GM18861 (cell line): ENCODE measurements around the gene KIAA1958.
A peak's percentile ranks its signal among the peaks of the same experiment; 100 is the strongest.

Experiments used
- ATAC-seq: cut with Tn5 transposase; IDR thresholded peaks from one replicate; pipeline ENCODE4 v1.9.1; 2021; ENCODE audit not compliant: unreplicated experiment

KIAA1958 gene

DNA sequence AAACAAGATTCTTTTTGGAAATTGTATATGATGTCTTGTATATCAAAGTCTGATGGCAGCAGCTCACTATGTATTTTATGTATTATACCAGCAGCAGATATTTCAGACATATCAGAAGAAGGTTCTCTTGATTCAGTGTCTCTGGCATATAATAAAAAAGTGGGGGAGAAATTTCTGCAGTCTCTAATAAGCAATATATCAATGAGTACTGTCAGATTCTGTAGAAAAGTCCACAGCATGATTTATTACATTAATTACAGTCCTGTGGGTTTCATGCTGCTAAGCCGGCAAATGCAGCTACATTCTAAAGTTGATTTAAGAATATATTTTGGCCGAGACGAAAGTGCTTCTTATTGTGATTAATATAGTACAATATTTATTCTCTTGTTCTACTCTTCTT is 113.1 kb downstream of the KIAA1958 start:
- no peak for ATAC-seq

GRCh38 chr9:112601636-112602035 is 115.0 kb downstream of the KIAA1958 start:
- no peak for ATAC-seq

DNA sequence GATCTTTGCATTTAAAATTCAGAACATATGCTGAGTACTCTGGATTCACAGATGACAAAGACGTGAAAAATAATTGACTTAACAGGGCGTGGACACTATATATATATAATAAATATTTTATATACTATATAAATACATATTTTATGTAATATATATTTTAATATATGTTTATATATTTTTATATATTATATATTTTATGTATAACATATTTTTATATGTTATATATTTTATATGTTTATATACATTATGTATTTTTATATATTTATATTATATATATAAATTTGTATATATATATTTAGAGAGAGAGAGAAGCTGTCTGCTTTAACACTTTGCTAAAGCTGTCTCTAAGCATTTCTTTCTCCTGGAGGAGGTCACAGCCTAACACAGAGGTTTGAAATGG is 118.2 kb downstream of the KIAA1958 start:
- ATAC-seq = no peak

DNA sequence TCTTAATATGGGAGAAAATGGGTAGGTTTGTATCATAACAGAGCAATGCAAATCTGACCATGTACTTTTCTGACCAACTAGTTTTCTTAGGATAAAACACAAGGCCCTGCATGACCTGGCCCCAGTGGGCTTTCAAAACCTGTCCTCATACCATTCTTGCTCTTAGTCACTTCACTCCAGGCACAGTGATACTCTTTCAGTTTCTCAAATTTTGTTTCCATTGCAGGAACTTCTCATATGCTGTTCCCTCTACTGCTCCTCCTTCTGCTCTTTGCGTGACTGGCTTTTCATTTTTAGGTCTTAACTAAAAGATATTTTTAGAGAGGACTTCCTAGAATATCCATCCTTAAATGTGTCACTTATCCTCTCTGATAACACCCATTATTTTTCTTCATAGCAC is 118.9 kb downstream of the KIAA1958 start:
- peak; percentile 92 for ATAC-seq

DNA sequence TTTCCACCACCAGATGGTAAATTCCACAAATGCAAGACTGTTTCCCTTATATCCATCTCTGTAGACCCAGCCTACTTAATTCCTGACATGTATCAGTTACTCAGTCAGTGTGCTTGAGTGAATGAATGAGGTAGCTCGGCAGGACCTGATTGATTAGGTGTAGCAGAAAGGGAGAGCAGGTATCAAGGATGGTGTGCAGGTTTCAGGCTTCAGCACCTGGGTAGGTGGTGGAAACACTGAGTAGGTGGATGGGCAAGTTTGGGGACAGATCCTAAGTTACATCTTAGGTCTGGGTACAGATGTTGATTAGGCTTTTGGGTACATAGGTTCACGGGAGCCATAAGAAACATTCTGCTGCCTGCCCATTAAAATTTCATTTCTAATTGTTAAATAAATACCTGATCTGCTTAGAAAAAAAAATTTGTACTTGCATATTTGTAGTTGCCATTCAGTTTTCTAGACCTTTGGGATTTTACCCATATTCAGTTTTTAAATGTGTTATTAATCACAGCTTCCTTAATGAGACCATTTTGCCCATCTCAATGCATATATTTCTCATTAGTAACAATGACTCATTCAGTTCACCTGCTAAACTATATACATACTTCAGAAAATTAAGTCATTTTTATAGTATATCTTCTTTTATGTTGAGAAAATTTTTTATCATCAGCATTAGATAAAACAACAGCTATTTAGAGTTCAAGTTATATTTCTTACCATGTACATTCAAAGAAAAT is 119.5 kb downstream of the KIAA1958 start:
- no peak for ATAC-seq

DNA sequence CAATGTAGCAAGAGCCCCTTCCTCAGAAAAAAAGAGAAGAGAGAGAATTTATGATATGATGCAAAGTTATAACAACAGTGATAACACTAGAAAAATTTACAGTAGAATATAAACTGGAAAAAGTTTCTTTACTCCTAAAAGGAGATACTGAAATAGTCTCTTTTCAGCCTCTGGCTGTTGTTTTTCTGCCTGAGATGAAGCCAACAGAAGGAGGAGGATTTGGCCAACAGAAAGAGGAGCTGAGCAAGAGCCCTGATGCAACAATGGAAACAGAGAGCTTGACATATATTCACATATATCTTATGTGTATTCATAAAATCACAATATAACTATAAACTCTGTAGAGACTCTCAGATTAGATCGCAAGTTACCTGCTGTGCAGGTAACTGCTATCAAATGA is 122.2 kb downstream of the KIAA1958 start:
- ATAC-seq = no peak

DNA sequence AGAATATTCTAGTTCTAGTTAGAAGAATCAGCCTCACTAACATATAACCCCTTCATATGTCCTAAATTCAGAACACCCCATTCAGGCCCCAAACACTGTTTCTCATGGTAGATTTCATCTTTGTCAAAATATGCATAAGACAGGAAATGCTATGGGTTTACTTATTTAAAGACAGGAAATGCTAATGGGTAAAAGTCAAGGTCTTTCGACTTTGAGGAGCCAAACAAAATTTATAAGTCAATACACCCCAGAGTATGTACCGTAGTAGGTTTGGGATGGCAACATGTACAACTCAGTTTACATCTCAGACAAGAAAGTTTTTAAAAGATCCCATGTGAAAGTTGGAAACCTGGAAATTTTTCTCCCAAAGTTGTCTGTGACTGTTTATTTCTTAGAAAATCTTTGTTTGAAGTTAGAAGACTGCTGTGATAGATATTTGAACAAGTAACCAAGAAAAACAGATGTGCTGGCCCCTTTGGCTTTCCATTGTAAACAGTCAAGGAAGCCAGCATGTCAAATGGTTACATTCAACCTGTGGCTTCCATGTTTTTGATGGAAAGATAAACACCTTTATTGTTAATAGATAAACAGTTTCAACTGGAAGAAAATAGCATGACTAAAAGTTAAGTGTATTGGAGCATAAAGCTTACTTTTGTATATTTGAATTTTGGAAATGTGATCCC is 129.1 kb downstream of the KIAA1958 start:
- ATAC-seq = no peak

GRCh38 chr9:112617371-112617770 is 130.7 kb downstream of the KIAA1958 start:
- ATAC-seq = no peak

DNA sequence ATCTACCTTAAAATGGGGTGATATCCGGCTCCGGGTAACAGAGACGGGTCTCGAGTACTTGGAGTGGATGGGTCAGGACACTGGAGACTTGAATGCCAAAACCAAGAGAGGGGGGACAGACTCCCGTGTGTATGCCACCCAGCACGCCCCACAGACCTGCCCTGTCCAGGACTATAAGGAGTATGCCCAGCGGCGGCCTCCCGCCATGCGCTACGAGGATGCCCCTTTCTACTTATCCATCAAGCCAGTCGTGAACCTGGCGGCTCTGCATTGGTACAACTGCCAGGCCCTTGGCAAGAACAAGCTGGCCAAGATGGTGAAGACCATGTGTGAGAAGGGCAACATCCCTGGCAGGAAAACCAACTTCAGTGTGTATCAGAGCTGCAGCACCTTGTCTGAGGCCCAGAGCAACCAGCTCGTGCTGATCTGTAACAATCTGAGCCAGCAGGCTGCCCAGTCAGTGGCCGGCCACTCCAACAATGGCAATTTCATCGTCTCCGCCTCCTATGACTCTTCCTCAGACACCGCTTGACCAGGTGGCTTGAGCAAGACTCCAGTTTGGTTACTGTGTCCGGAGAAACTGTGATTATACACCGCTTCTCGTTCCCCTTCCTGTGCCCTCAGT is 131.9 kb downstream of the KIAA1958 start:
- no peak for ATAC-seq

DNA sequence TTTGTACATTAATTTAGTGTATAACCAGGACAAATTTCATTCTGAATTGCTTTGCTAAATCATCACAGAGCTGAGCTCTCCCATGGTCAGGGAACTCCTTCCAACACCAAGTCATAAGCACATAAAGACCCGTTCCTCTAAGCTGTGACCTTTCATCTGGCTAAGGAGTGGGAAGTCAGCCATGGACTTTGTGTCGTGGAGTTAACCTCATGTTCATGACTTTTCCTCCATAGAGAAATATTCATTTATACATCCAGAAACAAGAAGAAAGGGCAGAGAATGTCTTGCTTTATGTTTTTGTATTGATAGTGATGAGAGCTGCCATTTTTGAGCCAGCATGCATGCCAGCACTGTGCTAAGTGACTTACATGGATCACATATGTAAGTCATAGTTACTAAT is 133.8 kb downstream of the KIAA1958 start:
- ATAC-seq = no peak

GRCh38 chr9:112621018-112621655 is 134.5 kb downstream of the KIAA1958 start:
- no peak for ATAC-seq

GRCh38 chr9:112623198-112623597 is 136.6 kb downstream of the KIAA1958 start:
- no peak for ATAC-seq

DNA sequence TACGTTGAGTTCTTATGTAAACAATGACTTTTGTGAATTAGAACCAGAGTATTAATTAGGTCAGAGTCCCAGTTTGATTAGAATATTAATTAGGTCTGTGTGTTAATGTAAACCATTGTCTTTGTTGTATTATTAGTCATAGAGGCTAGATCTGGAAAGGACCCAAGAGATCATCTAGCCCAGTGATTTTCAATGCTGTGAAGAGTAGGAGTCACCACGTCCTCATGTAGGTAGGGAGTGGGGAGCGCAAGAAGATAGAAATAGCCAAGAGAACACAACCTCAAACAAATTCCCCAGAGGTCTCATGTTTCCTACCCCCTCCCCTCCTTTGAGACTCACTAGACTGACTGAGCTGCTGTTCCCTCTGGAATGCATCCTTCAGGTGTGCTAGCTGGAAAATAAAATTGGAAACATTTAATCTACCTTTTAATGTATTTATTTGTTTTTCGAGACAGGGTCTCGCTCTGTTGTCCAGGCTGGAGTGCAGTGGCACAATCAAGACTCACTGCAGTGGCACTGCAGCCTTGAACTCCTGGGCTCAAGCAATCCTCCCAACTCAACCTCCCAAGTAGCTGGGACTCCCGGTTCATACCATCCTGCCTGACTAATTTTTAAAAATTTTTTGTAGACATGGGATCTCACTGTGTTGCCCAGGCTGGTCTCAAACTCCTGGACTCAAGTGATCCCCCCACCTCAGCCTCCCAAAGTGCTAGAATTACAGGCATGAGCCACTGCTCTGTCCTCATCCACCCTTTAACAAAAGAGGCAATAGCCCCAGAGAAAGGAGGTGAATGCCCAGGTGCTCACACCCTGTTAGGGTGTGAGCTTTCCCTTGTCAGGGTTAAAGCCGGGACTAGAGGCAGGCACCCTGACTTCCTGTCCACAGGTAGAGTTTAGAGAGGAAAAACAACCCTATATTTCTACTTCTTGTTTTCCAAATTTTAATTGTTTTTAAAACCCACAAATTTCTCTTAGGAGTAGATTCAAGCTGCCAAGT is 138.4 kb downstream of the KIAA1958 start:
- ATAC-seq = no peak

DNA sequence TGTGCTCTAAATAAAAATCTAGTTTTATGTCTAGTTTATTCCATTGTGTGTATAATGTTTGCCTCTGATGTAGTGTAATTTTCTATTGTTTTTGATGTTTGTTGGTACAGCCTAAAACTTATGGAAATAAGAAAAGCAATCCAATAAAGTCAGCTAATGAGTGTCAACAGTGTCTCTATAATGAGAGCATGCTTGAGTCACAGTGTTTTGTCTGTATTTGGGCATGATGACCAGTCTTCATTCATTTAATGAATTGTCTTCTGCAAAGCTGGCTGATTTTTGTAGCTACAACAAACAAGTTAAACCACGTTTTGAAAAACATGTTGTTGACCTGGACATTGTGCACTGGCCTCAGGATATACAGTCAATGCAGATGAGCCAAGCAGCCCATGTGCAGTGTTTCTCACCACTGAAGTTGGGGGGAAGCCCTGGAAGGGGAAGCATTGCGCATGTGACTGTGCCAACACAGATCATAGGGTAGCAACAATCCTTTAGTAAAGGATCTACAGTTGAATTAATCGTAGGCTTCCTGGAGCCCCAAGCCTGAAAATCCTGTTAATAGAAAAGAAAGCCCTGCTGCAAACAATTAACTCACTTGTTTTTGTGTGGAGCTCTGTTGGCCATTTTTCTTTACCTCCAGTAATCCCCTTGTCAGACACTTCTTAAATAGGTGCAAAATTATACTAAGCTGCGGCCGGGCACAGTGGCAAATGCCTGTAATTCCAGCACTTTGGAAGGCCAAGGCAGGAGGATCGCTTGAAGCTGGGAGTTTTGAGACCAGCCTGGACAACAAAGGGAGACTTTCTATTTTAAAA is 143.3 kb downstream of the KIAA1958 start:
- ATAC-seq = no peak

DNA sequence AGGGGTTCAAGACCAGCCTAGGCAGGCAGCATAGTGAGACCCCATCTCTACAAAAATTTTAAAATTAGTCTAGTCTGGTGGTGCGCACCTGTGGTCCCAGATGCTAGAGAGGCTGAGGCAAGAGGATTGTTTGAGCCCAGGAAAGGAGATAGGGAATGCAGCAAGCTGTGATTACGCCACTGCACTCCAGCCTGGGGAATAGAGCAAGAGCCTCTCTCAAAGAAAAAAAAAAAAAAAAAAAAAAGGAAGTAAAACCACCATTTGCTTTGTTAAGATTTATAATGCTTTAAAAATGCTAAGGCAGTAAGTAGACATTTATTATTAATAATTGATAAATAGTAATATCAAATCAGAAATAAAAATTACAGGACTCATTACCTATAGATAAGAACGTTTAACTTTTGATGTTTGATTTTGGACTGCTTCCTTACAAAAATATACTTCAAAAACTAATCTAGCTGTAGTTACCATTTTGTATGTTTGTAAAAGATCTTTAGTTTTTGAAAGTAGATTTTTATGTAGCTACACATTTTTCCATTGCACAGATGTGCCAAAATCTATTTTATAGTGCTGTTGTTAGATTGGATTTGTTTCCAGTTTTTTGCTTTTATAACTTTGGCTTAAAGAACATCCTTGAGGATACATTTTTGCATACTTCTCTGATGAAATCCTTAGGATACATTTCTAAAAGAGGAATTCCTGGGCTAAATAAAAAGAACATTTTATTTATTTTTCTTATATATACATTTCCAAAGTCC is 144.9 kb downstream of the KIAA1958 start:
- no peak for ATAC-seq

GRCh38 chr9:112640311-112640710 is 153.7 kb downstream of the KIAA1958 start:
- ATAC-seq = no peak

DNA sequence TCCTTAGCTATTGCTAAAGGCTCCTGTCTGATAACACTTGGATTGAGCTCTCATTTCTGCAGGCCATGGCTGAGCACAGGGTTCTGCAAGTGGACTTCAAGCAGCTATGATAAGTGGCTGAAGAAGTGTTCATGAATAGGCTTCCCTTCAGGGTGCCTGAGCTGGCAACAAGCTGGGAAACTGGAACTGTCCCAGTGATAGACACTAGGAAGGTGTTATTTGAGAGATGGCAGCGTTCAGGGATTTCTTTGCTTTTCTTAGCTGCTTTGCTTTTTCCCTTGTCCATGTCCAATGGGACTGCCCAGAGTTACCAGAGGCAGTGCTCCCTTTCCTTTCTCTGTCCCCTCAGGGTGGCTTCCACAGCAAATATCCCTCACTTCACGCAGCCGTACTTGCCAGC is 155.5 kb downstream of the KIAA1958 start:
- ATAC-seq = no peak

DNA sequence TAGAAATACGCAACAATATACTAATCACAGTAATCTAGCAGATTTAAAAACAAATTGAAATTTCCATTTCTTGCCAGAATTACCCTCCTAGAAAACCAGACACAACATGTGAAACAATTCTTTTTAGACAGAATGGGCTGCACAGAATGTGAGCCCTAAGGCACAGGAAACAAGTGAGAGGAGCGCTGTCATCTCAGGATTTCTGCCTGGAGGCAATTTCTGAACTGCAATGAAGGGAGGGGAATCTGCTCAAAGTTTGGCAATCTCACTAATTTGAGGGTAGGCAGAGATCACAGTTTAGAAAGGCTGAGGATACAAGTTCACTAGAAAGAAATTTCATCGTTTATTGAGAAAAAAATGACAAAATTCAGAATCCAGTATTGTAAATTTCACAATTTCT is 161.0 kb downstream of the KIAA1958 start:
- no peak for ATAC-seq

DNA sequence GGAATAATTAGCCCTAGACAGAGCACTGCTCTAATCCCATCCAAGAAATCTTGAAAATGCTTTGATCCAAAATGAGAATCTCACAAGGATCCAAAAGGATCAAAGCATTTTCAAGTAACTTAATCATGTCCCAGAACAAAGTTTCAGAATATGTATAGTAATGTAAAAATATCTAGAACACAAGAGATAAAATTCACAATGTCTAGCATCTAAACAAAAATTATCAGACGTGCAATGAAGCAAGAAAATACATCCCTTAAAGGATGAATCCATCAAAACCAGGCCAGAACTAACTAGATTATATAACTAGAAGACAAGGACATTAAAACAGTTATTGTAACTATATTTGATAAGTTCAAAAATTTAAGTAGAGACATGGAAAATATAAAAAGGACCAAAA is 162.0 kb downstream of the KIAA1958 start:
- ATAC-seq = no peak
